GM12872 (cell line): ENCODE results near the gene TDRD9.

Experiments
- TF ChIP-seq, protein P1 (sequence below): IDR thresholded peaks from 3 replicates; pipeline ENCODE4 v1.5.1; 2011; ENCODE audit warnings: low read depth, mild to moderate bottlenecking, low read length, moderate library complexity; ENCODE audit not compliant: insufficient read depth

Gene TDRD9

GRCh38 chr14:103908580-103908979, 19.7 kb upstream of the TDRD9 start:
- TF ChIP-seq, protein P1, sequence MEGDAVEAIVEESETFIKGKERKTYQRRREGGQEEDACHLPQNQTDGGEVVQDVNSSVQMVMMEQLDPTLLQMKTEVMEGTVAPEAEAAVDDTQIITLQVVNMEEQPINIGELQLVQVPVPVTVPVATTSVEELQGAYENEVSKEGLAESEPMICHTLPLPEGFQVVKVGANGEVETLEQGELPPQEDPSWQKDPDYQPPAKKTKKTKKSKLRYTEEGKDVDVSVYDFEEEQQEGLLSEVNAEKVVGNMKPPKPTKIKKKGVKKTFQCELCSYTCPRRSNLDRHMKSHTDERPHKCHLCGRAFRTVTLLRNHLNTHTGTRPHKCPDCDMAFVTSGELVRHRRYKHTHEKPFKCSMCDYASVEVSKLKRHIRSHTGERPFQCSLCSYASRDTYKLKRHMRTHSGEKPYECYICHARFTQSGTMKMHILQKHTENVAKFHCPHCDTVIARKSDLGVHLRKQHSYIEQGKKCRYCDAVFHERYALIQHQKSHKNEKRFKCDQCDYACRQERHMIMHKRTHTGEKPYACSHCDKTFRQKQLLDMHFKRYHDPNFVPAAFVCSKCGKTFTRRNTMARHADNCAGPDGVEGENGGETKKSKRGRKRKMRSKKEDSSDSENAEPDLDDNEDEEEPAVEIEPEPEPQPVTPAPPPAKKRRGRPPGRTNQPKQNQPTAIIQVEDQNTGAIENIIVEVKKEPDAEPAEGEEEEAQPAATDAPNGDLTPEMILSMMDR, result no peak

DNA sequence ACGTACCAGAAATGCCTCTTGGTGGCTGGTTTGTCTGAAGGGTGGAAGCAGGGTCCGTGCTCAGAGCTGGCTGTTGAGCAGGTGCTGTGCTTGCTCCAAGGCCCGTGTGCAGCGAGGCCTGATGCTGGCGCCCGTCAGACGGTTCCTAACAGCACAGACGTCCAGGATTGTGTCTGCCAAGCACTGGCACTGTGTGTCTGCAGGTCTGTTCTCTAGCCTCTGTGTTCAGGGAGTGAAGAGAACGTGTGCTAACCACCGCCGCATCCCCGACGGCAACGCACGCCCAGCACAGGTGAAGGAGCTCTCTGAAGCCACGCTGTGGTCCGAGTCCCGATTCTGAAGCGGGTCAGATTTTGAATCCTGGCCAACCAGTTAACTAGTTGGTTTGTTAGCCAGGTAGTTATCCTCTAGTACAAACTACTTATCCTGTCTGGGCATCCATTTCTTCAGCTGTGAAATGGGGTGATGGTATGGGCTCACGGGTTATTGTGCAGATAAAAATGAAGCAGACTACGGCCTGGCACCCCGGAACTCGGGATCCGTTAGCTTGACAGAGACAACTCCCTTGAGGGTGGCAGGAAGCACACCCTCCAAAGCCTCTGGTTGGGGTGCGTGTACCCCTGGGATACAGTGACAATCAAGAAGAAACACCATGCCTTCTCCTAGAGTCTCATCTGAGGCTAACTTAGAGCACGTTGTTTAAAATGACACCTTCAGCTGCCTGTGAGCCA, 18.6 kb upstream of the TDRD9 start:
- TF ChIP-seq, protein P1, result no peak

DNA sequence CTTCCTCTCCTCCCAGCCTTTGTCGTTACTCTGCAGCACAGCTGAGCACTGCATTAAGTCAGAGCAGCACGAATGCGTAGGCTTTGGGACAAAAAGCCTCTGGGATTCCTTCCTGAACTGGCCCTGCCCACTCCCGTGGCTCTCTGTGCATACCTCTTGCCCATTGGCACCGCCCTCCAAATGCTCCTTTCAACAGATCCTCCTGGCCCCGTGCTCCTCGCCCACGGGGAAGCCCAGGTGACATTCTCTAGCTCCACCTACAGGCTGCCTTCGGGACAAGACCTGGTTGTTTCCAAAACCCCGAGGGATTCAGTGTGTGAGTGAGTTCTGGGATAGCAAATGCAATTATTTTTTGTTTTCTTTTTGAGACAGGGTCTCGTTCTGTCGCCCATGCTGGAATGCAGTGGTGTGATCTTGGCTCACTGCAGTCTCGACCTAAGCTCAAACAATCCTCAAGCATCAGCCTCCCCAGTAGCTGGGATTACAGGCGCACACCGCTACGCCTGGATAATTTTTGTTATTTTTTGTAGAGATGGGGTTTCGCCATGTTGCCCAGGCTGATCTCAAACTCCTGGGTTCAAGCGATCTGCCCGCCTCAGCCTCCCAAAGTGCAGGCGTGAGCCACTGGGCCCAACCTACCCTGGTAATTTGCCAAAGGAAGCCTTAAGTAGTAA, 17.9 kb upstream of the TDRD9 start:
- TF ChIP-seq, protein P1, result peak; percentile 83

DNA sequence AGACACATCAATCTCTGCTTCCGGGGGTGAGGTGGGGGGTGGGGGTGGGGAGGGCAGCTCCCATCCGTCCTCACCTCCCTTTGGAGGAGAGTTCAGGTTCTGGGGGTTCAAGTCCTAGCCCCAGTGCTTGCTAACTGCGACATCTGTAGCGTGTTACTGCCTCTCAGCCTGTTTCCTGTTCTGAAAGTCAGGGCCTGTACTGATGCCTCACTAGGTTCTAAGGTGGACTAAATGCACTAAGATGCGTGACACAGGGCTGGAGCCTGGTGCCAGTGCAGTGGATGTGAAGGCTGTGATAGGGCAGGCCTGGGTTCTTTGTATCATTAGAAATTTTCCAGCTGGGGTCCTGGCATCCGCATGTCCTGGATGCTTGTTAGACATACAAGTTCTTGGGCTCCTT, 17.3 kb upstream of the TDRD9 start:
- TF ChIP-seq, protein P1, result no peak

DNA sequence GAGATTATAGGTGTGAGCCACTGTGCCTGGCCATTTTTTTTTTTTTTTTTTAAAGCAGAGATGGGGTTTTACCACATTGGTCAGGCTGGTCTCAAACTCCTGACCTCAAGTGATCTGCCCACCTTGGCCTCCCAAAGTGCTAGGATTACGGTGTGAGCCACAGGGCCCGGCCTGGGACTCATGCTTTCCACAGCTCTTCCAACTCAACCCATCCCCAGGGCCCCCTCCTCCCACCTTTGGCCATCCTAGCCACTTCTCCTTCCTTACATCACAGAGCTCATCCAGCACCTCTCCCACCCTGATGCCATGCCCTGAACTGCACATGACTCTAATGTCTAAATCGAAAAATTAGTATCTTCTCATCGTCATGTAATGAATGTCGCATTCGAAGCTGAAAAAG, 12.6 kb upstream of the TDRD9 start:
- TF ChIP-seq, protein P1, result no peak

DNA sequence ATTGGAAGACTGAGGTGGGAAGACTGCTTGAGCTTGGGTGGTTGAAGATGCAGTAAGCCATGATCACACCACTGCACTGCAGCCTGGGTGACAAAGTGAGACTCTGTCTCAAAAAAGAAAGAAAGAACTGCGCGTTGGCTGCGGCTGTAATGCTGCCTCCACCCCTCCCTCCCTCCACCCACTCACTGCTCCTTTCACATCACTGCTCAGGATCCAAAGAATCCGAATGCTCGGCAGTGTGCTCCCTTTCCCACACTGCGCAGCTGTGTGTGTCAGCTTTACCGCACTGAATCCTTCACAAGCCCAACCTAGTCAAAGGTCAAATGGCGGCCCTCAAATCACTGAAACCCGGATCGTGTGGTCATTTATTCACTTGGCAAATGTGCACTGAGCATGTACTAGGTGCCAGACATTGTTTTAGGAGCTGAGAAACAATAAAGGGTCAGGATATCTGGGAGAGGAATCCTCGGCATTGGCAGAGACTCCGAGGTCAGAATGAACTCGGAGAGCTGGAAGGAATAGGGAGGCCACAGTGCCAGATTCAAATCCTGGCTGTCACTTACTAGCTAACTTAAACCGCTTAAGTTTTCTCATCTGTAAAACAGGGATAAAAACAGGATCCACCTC, 11.5 kb upstream of the TDRD9 start:
- TF ChIP-seq, protein P1, result no peak
